Measurements from ENCODE around the gene SELPLG. TPM values are rescaled to one million over a fixed set of nuclear protein-coding genes. Genes with fewer than 3 reads are reported as not detected.

SELPLG gene
- total and polyA plus RNA-seq, 2 donors (not counting 1 experiment from before 2014, with no cell fraction given): 6.1 to 8.0 TPM

- CTCF ChIA-PET: interaction anchor here (0.6 to 1.8 kb wide), 2 partner anchors 22 to 354 kb away, joined by 4 to 6 read pairs; no protein-coding TSS in a partner anchor
- H3K27me3 ChIP-seq (replicated peaks in 1 of 4; ENCODE audit: control extremely low read depth in 1 of 4, control insufficient read depth in 3 of 4, insufficient read depth in 4 of 4, low read length in 3 of 4): no peaks in the 10 kb centered on the region
- WGBS (ENCODE audit: insufficient coverage): 93% methylated on average over 17 of the region's 17 CpGs
- ATAC-seq (ENCODE audit: low read depth): no peak
- intact Hi-C loops (cut with micrococcal nuclease): no loop called here
- no peak overlapping the region for H3K27ac ChIP-seq (ENCODE audit: low read length in 2 of 2)
- POLR2A ChIA-PET: interaction anchor here (0.6 kb wide), 1 partner anchor 97 kb away, joined by 5 read pairs; no protein-coding TSS in a partner anchor
- H4K20me1 ChIP-seq (ENCODE audit: control insufficient read depth, insufficient read depth, low read length, poor library complexity, severe bottlenecking): no peaks in the 10 kb centered on the region
- TF ChIP-seq EZH2 (IDR thresholded peaks at IDR 0.05; ENCODE audit: borderline replicate concordance, insufficient read depth, low read depth, low read length, poor library complexity, severe bottlenecking): no peak
- no peak for TF ChIP-seq CTCF (IDR thresholded peaks at IDR 0.05)
- Mint-ChIP-seq H3K4me1 (no peaks in the 10 kb centered on the region), H3K9me3 (ENCODE audit: insufficient read depth) (no peaks in the 10 kb centered on the region), H3K4me3 (no peak overlapping the region), H3K27ac (no peak overlapping the region), H3K27me3 (no peaks in the 10 kb centered on the region)
- no peaks in the 10 kb centered on the region for H3K4me1 ChIP-seq (ENCODE audit: control insufficient read depth in 2 of 2, insufficient read depth in 2 of 2, low read length in 2 of 2)
- no peak overlapping the region for H2AFZ ChIP-seq (ENCODE audit: insufficient read depth, low read depth, low read length, poor library complexity, severe bottlenecking)
- no peak overlapping the region for H3K4me2 ChIP-seq (replicated peaks; ENCODE audit: low read depth, low read length, poor library complexity, severe bottlenecking)
- H3K4me3 ChIP-seq (ENCODE audit: control extremely low read depth in 1 of 5, extremely low read depth in 1 of 5, insufficient read depth in 1 of 5, low read depth in 2 of 5, low read length in 4 of 5): no peak overlapping the region
- H3K79me2 ChIP-seq (ENCODE audit: control insufficient read depth, insufficient read depth, low read length): no peaks in the 10 kb centered on the region
- H3K9me3 ChIP-seq (ENCODE audit: control extremely low read depth in 1 of 3, control insufficient read depth in 2 of 3, insufficient read depth in 1 of 3, low read length in 2 of 3): no peaks in the 10 kb centered on the region
- H3K9ac ChIP-seq (ENCODE audit: low read length): no peak overlapping the region
- H3K36me3 ChIP-seq (replicated peaks in 1 of 2; ENCODE audit: control extremely low read depth in 1 of 2, control insufficient read depth in 1 of 2, extremely low read depth in 1 of 2, insufficient read depth in 2 of 2, low read length in 1 of 2): no peaks in the 10 kb centered on the region
- no peak for DNase-seq
These were observed 37.7 kb downstream of the SELPLG start for GRCh38 chr12:108595711-108596647.
